ENCODE measurements around the gene HIVEP3. TPM values are rescaled to one million over a fixed set of nuclear protein-coding genes. Genes with fewer than 3 reads are reported as not detected.

HIVEP3 gene
- total and polyA plus RNA-seq, 2 of the 13 experiments (the other 11 are each of a cell fraction or from before 2014, with no cell fraction given): 0.05 TPM; not detected in 1

DNA sequence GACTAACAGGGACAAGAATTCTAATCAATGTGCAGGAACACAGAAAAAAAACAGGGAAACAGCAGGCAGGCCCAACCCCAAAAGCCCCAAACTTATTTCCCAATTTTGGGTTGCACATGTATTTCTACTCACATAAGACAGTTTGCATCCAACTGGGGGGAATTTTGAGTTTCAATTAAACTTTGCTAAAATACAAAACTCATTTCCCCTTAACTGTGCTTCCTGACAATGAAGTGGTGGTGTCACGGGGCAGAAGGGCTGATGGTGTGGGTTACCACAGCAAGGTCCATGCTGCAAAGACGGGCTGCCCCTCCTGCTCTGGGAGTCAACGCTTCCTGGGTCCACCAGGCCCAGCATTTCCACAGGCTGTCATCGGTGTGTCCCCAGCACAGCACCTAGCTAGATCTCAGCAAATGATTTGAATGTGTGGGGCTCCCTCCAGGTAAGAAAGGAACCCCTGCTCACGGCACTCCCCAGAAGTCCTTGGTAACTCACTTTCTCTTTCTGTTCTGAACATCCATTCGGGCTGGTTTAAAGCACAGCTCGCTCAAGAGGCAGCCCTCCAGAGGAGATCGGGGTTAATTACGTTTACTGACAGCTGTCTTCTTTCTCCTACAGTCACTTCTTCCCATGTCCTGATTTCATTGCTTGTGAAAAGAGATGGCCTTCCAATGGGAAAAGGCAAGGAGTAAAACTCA, 27.4 kb downstream of the HIVEP3 start:
- DNase-seq (ENCODE audit: low spot score): peak; percentile 10
- Histone ChIP-seq H3K36me3 (replicated peaks in 1 of 2; ENCODE audit: control insufficient read depth in 1 of 2, insufficient read depth in 2 of 2, low read length in 2 of 2) (no peaks in the 10 kb centered on the region), H3K4me1 (ENCODE audit: insufficient read depth, low read length) (no peaks in the 10 kb centered on the region; the same call in 1 of the 2 replicates), H3K27me3 (ENCODE audit: control insufficient read depth in 1 of 2, insufficient read depth in 2 of 2, low read length in 2 of 2) (no peaks in the 10 kb centered on the region; a peak in 2 of 5 replicates), H3K4me2 (ENCODE audit: low read depth, low read length) (peak overlapping the region; percentile 69), H3K4me3 (replicated peaks in 1 of 3; ENCODE audit: insufficient read depth in 1 of 3, low read depth in 2 of 3, low read length in 3 of 3) (peak overlapping the region; percentile 27 to 56 (median 55)), H3K79me2 (ENCODE audit: insufficient read depth, low read length) (no peaks in the 10 kb centered on the region), H4K20me1 (ENCODE audit: insufficient read depth, low read length) (no peaks in the 10 kb centered on the region), H3K9ac (ENCODE audit: insufficient read depth, low read depth, low read length) (no peak overlapping the region; the same call in 1 of the 2 replicates), H3K27ac (ENCODE audit: extremely low read length, insufficient read depth, low read length) (no peak overlapping the region), H3K9me3 (ENCODE audit: low read length) (no peaks in the 10 kb centered on the region), H2AFZ (ENCODE audit: low read length) (peak overlapping the region; percentile 74)
- in situ Hi-C loops (cut with HindIII; ENCODE audit: extremely low pct_ligation_motif_present, low pct_unique_long_range_greater_than_20kb) (no loop called here), intact Hi-C loops (cut with micrococcal nuclease; ENCODE audit: unreplicated experiment) (no loop called here)
- no peak for FAIRE-seq
- ChIA-PET POLR2A (no interaction called here), CTCF (ENCODE audit: low intra/inter-chr PET ratio, low total read pairs) (no interaction called here)
- BruUV-seq (replicated peaks): no TSS peak
- ATAC-seq: peak; percentile 89
- WGBS (ENCODE audit: low lambda C conversion rate): 3% methylated on average over 5 of the region's 9 CpGs
- TF ChIP-seq ZNF616 (CRISPR knock-in tag; IDR thresholded peaks at IDR 0.05; ENCODE audit: low read depth) (no peak), ELF4 (CRISPR knock-in tag; IDR thresholded peaks at IDR 0.05; ENCODE audit: borderline replicate concordance) (no peak), FOXK2 (IDR thresholded peaks at IDR 0.05) (no peak), ZNF24 (IDR thresholded peaks at IDR 0.05) (no peak), ERF (CRISPR knock-in tag; IDR thresholded peaks at IDR 0.05) (no peak), ZNF569 (CRISPR knock-in tag; IDR thresholded peaks at IDR 0.05; ENCODE audit: borderline replicate concordance) (no peak), KLF11 (CRISPR knock-in tag; IDR thresholded peaks at IDR 0.05) (no peak), GABPA (IDR thresholded peaks at IDR 0.05; ENCODE audit: low read depth, low read length) (no peak), GABPA (CRISPR knock-in tag; IDR thresholded peaks at IDR 0.05; ENCODE audit: low read depth) (no peak), SMARCE1 (IDR thresholded peaks at IDR 0.05; ENCODE audit: borderline replicate concordance) (no peak), ZFY (CRISPR knock-in tag; IDR thresholded peaks at IDR 0.05) (peak; percentile 29; the same call in 1 of the 2 replicates), ZNF713 (CRISPR knock-in tag; IDR thresholded peaks at IDR 0.05) (no peak), TEAD3 (CRISPR knock-in tag; optimal IDR thresholded peaks at IDR 0.05; ENCODE audit: borderline replicate concordance) (no peak), TBL1XR1 (IDR thresholded peaks at IDR 0.05; ENCODE audit: borderline replicate concordance, low read length, partially characterized antibody) (no peak)
- TF ChIP-seq, protein P1, sequence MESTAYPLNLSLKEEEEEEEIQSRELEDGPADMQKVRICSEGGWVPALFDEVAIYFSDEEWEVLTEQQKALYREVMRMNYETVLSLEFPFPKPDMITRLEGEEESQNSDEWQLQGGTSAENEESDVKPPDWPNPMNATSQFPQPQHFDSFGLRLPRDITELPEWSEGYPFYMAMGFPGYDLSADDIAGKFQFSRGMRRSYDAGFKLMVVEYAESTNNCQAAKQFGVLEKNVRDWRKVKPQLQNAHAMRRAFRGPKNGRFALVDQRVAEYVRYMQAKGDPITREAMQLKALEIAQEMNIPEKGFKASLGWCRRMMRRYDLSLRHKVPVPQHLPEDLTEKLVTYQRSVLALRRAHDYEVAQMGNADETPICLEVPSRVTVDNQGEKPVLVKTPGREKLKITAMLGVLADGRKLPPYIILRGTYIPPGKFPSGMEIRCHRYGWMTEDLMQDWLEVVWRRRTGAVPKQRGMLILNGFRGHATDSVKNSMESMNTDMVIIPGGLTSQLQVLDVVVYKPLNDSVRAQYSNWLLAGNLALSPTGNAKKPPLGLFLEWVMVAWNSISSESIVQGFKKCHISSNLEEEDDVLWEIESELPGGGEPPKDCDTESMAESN (CRISPR knock-in tag; conservative IDR thresholded peaks at IDR 0.05): 0 out of 2 replicates have a peak, but pooled peaks have one; percentile 23
- TF ChIP-seq, protein P2, sequence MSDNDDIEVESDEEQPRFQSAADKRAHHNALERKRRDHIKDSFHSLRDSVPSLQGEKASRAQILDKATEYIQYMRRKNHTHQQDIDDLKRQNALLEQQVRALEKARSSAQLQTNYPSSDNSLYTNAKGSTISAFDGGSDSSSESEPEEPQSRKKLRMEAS (IDR thresholded peaks at IDR 0.05): no peak
- TF ChIP-seq, protein P3, sequence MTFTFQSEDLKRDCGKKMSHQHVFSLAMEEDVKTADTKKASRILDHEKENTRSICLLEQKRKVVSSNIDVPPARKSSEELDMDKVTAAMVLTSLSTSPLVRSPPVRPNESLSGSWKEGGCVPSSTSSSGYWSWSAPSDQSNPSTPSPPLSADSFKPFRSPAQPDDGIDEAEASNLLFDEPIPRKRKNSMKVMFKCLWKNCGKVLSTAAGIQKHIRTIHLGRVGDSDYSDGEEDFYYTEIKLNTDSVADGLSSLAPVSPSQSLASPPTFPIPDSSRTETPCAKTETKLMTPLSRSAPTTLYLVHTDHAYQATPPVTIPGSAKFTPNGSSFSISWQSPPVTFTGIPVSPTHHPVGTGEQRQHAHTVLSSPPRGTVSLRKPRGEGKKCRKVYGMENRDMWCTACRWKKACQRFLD (CRISPR knock-in tag; IDR thresholded peaks at IDR 0.05; ENCODE audit: borderline replicate concordance): no peak

Data from HepG2 (cell line).